Left lung (tissue), 10 donors: ENCODE results near the gene GNAT1. TPM values are rescaled to one million over a fixed set of nuclear protein-coding genes. Genes with fewer than 3 reads are reported as not detected.

ENCODE experiments used
- ATAC-seq: fragments of 200-7000 bp; cut with Tn5 transposase; one replicate; pipeline ENCODE4 v1.9.1; 2020; ENCODE audit warnings: moderate library complexity
- DNase-seq, 4 donors: peaks; one replicate each; pipeline ENCODE4 v3.0.0-alpha.2; 2013 to 2020
- H3K27ac ChIP-seq, 2 donors: fragments of 200-600 bp; sonication (generic) in 1 of 2; one replicate each; pipeline versions ENCODE4 v1.5.0 to v1.8.0; 2020 to 2021
- H3K27me3 ChIP-seq, 2 donors: fragments of 200-600 bp; sonication (generic) in 1 of 2; one replicate each; pipeline versions ENCODE4 v1.5.0 to v1.8.0; 2020 to 2021
- H3K36me3 ChIP-seq, 2 donors: fragments of 200-600 bp; sonication (generic) in 1 of 2; one replicate each; pipeline versions ENCODE4 v1.5.0 to v1.8.0; 2020 to 2021
- H3K4me1 ChIP-seq, 2 donors: fragments of 200-600 bp; one replicate each; pipeline ENCODE4 v1.8.0; 2021
- H3K4me3 ChIP-seq, 2 donors: fragments of 200-600 bp; sonication (generic) in 1 of 2; one replicate each; pipeline versions ENCODE4 v1.5.0 to v1.8.0; 2020 to 2021; ENCODE audit warnings: mild to moderate bottlenecking in 1 of 2
- H3K9me3 ChIP-seq, 2 donors: fragments of 200-600 bp; sonication (generic) in 1 of 2; one replicate each; pipeline versions ENCODE4 v1.5.0 to v1.8.0; 2020 to 2021
- intact Hi-C, 2 donors: fragments of 100-400 bp; cut with DNase I; formaldehyde crosslinking; loops; one replicate each; pipeline versions ENCODE4 v1.11.2 to v1.14.2; 2022
- polyA plus RNA-seq, 6 donors: library from polyadenylated mRNA; unstranded; fragments of 120-200 nt; gene quantifications; one replicate each; pipeline ENCODE4 v1.2.1, GENCODE V29; 2013; ENCODE audit not compliant: insufficient read length in 6 of 6
- total RNA-seq, 2 donors: library from RNA; stranded (reverse); fragmentation: NEBNext Ultra II Directional; extraction: Animal tissue kit (Norgen Biotek cat#: 25700); gene quantifications; one replicate each; pipeline ENCODE4 v1.2.1, GENCODE V29; 2021
- TF ChIP-seq, protein P1 (sequence below), 2 donors: fragments of 200-600 bp; sonication (generic) in 1 of 2; IDR thresholded peaks; one replicate each; pipeline versions ENCODE4 v1.5.0 to v1.8.0; 2021; ENCODE audit warnings: antibody characterized with exemption in 2 of 2
- donor health status: DM: no; HTN: yes; CAD: no.
- donor health status: DM: no; HTN: no; CAD: no.

The GNAT1 gene
- total and polyA plus RNA-seq, 8 donors, result not detected

DNA sequence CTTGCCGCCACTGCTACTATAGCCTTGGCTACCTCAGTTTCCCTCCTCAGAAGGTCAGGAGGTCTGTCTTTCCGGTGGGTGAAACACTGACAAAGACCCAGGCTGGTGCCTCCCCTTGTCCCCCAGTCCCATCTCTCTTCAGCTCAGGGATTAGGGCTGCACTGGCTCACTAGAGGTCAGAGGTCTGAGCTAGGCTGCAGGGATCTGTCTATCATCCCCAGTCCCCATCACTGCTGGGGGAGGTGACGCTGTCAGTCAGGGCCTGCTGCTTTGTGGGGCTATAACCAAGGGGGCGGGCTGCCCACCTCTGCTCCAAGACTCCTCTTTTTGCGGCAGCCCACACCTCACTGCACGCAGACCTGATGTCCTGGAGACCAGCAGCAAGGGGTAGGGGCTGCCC, 22.6 kb upstream of the GNAT1 start:
- Histone ChIP-seq H3K4me1 (peaks cover 30 to 78% of the 10 kb centered on the region in 2 donors), H3K4me3 (no peak overlapping the region), H3K27ac (peak overlapping the region in 1 of 2 donors; percentile 73), H3K36me3 (no peaks in the 10 kb centered on the region), H3K27me3 (no peaks in the 10 kb centered on the region), H3K9me3 (no peaks in the 10 kb centered on the region)
- ATAC-seq (no peak), DNase-seq (no peak)
- intact Hi-C loops, result no loop called here
- TF ChIP-seq, protein P1, sequence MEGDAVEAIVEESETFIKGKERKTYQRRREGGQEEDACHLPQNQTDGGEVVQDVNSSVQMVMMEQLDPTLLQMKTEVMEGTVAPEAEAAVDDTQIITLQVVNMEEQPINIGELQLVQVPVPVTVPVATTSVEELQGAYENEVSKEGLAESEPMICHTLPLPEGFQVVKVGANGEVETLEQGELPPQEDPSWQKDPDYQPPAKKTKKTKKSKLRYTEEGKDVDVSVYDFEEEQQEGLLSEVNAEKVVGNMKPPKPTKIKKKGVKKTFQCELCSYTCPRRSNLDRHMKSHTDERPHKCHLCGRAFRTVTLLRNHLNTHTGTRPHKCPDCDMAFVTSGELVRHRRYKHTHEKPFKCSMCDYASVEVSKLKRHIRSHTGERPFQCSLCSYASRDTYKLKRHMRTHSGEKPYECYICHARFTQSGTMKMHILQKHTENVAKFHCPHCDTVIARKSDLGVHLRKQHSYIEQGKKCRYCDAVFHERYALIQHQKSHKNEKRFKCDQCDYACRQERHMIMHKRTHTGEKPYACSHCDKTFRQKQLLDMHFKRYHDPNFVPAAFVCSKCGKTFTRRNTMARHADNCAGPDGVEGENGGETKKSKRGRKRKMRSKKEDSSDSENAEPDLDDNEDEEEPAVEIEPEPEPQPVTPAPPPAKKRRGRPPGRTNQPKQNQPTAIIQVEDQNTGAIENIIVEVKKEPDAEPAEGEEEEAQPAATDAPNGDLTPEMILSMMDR (IDR thresholded peaks at IDR 0.05), result no peak

DNA sequence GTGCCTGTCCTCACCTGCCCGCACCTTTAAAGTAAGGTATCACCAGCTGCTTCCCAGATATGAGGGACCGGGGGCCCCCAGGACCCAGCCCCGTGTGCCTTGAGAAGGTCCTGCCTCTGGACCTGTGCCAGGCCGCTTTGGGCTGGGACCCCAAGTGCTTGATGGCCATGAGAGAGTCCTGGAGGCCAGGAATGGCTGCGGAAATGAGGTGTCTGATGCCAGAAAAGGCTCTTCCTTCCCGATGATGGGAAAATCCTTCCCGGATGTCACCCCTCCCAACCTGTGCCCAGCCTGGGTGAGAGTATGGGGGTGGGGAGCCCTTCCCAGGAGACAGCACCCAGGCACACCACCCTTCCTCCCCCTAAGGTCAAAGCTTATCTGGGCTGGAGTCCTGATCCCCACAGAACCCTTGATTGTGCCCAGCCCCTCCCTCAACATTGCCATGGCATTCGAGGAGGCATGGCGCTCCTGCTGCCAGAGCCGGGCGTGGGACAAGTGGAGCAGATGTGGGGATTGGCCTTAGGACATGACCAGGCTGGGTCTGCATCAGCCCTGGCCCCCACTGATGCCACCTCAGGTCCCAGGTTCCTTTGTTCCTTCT, 22.1 kb upstream of the GNAT1 start:
- Histone ChIP-seq H3K36me3 (peaks cover 0 to 5% of the 10 kb centered on the region in 2 donors), H3K27me3 (no peaks in the 10 kb centered on the region), H3K27ac (peak overlapping the region; percentile 63 to 73), H3K4me3 (no peak overlapping the region), H3K9me3 (no peaks in the 10 kb centered on the region), H3K4me1 (peaks cover 24 to 77% of the 10 kb centered on the region in 2 donors)
- DNase-seq (no peak), ATAC-seq (no peak)
- TF ChIP-seq, protein P1 (IDR thresholded peaks at IDR 0.05), result no peak
- intact Hi-C loops, result no loop called here

DNA sequence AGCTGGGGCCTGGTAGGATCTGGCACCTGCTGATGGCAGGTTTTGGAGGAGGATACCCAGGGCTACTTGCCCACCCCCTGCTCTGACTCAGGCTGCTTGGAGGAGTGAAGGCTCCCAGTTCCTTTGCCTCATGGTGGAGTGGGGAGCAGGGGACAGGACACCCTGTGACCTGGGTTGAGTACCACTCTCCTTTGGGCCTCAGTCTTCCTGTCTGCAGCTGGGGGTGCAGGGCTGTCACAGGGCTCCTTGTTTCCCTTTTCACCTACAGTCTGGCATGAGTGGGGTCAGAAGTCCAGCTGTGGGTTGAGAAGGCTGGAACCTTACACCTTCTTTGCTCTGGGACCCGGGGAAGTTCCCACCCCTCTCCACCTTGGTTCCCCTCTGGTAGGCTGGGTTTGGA, 21.6 kb upstream of the GNAT1 start:
- no peak for DNase-seq
- ATAC-seq, result no peak
- H3K9me3 ChIP-seq, result no peaks in the 10 kb centered on the region
- no peak overlapping the region for H3K4me3 ChIP-seq
- peaks cover 19 to 72% of the 10 kb centered on the region in 2 donors for H3K4me1 ChIP-seq
- peaks cover 0 to 6% of the 10 kb centered on the region in 2 donors for H3K36me3 ChIP-seq
- intact Hi-C loops, result no loop called here
- H3K27ac ChIP-seq, result peak overlapping the region; percentile 63 to 73
- H3K27me3 ChIP-seq, result no peaks in the 10 kb centered on the region
- TF ChIP-seq, protein P1 (IDR thresholded peaks at IDR 0.05), result no peak

DNA sequence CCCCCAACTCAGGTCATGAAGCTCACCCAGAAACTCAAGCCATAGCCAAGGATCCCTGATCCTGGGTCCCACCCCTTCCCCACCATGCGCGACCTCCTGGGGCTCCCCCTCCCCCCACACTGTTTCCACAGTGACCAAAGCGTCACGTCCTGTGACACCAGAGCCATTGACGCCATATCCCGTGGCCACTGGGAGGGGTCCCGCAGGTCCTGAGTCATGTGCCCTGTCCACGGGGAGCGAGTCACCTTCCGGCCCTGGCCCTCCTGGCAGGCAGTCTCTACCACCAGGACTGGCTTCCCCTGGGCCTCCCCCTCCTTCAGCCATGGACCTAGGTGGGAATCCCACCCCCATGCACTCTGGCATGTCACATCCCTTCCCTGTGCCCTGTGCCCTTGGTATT, 20.7 kb upstream of the GNAT1 start:
- H3K27ac ChIP-seq, result peak overlapping the region; percentile 63 to 73
- no peaks in the 10 kb centered on the region for H3K27me3 ChIP-seq
- peak; percentile 10 for ATAC-seq
- TF ChIP-seq, protein P1 (IDR thresholded peaks at IDR 0.05), result no peak
- DNase-seq, result peak in 1 of 4 donors; percentile 53
- intact Hi-C loops, result no loop called here
- H3K9me3 ChIP-seq, result no peaks in the 10 kb centered on the region
- no peak overlapping the region for H3K4me3 ChIP-seq
- peaks cover 0 to 6% of the 10 kb centered on the region in 2 donors for H3K36me3 ChIP-seq
- peaks cover 19 to 64% of the 10 kb centered on the region in 2 donors for H3K4me1 ChIP-seq

DNA sequence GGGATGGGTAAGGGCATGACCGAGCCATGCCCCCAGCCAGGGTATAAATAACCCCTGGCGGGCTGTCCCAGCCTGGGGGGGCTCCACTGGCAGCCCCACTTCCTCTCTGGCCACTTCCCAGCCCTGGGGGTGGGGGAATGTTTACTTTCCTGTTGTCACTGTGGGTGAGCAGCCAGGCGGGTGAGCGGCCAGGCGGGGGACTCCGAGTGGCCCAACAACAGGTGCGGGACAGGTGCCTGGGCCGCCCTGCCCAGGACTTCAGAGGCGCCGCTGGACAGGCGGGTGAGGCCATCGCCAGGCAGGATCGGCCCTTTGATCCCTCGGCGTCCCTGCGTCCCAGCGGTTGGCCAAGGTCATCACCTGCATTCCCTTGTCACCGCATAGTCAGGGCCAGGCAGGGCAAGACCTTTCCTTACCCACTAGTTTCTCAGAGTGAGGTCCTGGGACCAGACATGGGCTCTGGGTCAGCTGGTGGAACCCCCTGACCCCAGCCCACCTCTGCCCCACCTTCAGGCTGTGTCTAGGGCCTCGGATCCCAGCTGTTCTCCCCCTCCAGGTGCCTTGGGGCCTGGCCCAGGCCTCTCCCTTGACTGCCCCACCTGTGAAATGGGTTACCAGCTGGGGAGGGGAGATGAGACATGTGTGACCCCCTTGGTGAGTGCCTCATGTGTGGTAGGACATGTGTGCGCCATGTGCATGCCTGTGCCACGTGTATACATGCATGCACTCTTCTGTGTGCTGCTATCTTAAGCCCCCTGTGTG, 19.7 kb upstream of the GNAT1 start:
- Histone ChIP-seq H3K27ac (peak overlapping the region; percentile 63 to 73), H3K9me3 (no peaks in the 10 kb centered on the region), H3K4me1 (peaks cover 14 to 55% of the 10 kb centered on the region in 2 donors), H3K36me3 (peaks cover 0 to 6% of the 10 kb centered on the region in 2 donors), H3K4me3 (no peak overlapping the region), H3K27me3 (no peaks in the 10 kb centered on the region)
- intact Hi-C loops, result no loop called here
- DNase-seq (no peak), ATAC-seq (peak; percentile 56)
- TF ChIP-seq, protein P1 (IDR thresholded peaks at IDR 0.05), result no peak
